ENCODE measurements around the gene EFCAB7.
"Not testable (repeated sequence)": the region's sequence is repeated elsewhere in the genome, so short reads cannot be mapped to it uniquely, and the experiment has no call there.

The EFCAB7 gene

GRCh38 chr1:63555480-63555879 is 32.2 kb downstream of the EFCAB7 start:
- Mint-ChIP-seq H3K4me1 (no peaks in the 10 kb centered on the region), H3K4me3 (no peak overlapping the region), H3K36me3 (ENCODE audit: low read depth) (peaks cover 16% of the 10 kb centered on the region), H3K27me3 (ENCODE audit: low read depth) (no peaks in the 10 kb centered on the region), H3K27ac (no peak overlapping the region), H3K9me3 (no peaks in the 10 kb centered on the region)
- no peak for TF ChIP-seq CTCF (IDR thresholded peaks at IDR 0.05; ENCODE audit: unreplicated experiment in 3 of 3)

GRCh38 chr1:63557365-63557987 is 34.2 kb downstream of the EFCAB7 start:
- H3K4me1 Mint-ChIP-seq, result no peaks in the 10 kb centered on the region
- no peaks in the 10 kb centered on the region for H3K9me3 Mint-ChIP-seq
- no peak overlapping the region for H3K4me3 Mint-ChIP-seq
- peak; percentile 49 to 54 (median 54) for TF ChIP-seq CTCF (IDR thresholded peaks at IDR 0.05; ENCODE audit: unreplicated experiment in 3 of 3)
- H3K36me3 Mint-ChIP-seq (ENCODE audit: low read depth), result peaks cover 16% of the 10 kb centered on the region
- H3K27me3 Mint-ChIP-seq (ENCODE audit: low read depth), result no peaks in the 10 kb centered on the region
- H3K27ac Mint-ChIP-seq, result no peak overlapping the region

- Mint-ChIP-seq H3K27ac (no peak overlapping the region), H3K9me3 (no peaks in the 10 kb centered on the region), H3K36me3 (ENCODE audit: low read depth) (peaks cover 27% of the 10 kb centered on the region), H3K4me1 (no peaks in the 10 kb centered on the region), H3K4me3 (no peak overlapping the region), H3K27me3 (ENCODE audit: low read depth) (no peaks in the 10 kb centered on the region)
- no peak for TF ChIP-seq CTCF (IDR thresholded peaks at IDR 0.05; ENCODE audit: unreplicated experiment in 3 of 3)
Observed at GRCh38 chr1:63559357-63559756, 36.0 kb downstream of the EFCAB7 start.

GRCh38 chr1:63563745-63564144 is 40.4 kb downstream of the EFCAB7 start:
- TF ChIP-seq CTCF (IDR thresholded peaks at IDR 0.05; ENCODE audit: unreplicated experiment in 3 of 3), result no peak
- H3K9me3 Mint-ChIP-seq, result no peaks in the 10 kb centered on the region
- H3K27me3 Mint-ChIP-seq (ENCODE audit: low read depth), result no peaks in the 10 kb centered on the region
- no peaks in the 10 kb centered on the region for H3K4me1 Mint-ChIP-seq
- no peak overlapping the region for H3K27ac Mint-ChIP-seq
- peaks cover 39% of the 10 kb centered on the region for H3K36me3 Mint-ChIP-seq (ENCODE audit: low read depth)
- H3K4me3 Mint-ChIP-seq, result no peak overlapping the region

GRCh38 chr1:63569068-63569467 is 45.7 kb downstream of the EFCAB7 start:
- no peak overlapping the region for H3K27ac Mint-ChIP-seq
- H3K36me3 Mint-ChIP-seq (ENCODE audit: low read depth), result peaks cover 26% of the 10 kb centered on the region
- H3K9me3 Mint-ChIP-seq, result no peaks in the 10 kb centered on the region
- TF ChIP-seq CTCF (IDR thresholded peaks at IDR 0.05; ENCODE audit: unreplicated experiment in 3 of 3), result no peak
- no peak overlapping the region for H3K4me3 Mint-ChIP-seq
- no peaks in the 10 kb centered on the region for H3K27me3 Mint-ChIP-seq (ENCODE audit: low read depth)
- no peaks in the 10 kb centered on the region for H3K4me1 Mint-ChIP-seq

- no peak overlapping the region for H3K4me3 Mint-ChIP-seq
- peaks cover 19% of the 10 kb centered on the region for H3K36me3 Mint-ChIP-seq (ENCODE audit: low read depth)
- no peak overlapping the region for H3K27ac Mint-ChIP-seq
- H3K9me3 Mint-ChIP-seq, result no peaks in the 10 kb centered on the region
- no peak for TF ChIP-seq CTCF (IDR thresholded peaks at IDR 0.05; ENCODE audit: unreplicated experiment in 3 of 3)
- H3K27me3 Mint-ChIP-seq (ENCODE audit: low read depth), result no peaks in the 10 kb centered on the region
- no peaks in the 10 kb centered on the region for H3K4me1 Mint-ChIP-seq
Observed at GRCh38 chr1:63569640-63570316, 46.5 kb downstream of the EFCAB7 start.

- not testable (repeated sequence) for H3K27me3 Mint-ChIP-seq (ENCODE audit: low read depth); H3K9me3 Mint-ChIP-seq; H3K36me3 Mint-ChIP-seq (ENCODE audit: low read depth); H3K4me1 Mint-ChIP-seq; H3K4me3 Mint-ChIP-seq; H3K27ac Mint-ChIP-seq
Observed at GRCh38 chr1:63572686-63573085, 49.4 kb downstream of the EFCAB7 start.

GRCh38 chr1:63574203-63574796 is 51.0 kb downstream of the EFCAB7 start:
- not testable (repeated sequence) for H3K36me3 Mint-ChIP-seq (ENCODE audit: low read depth); H3K9me3 Mint-ChIP-seq; H3K27me3 Mint-ChIP-seq (ENCODE audit: low read depth); H3K4me1 Mint-ChIP-seq; H3K4me3 Mint-ChIP-seq; H3K27ac Mint-ChIP-seq
